Measurements from ENCODE around the gene BBIP1. TPM values are rescaled to one million over a fixed set of nuclear protein-coding genes. Genes with fewer than 3 reads are reported as not detected.
A peak's percentile ranks its signal among the peaks of the same experiment; 100 is the strongest.

The BBIP1 gene
- total and polyA plus RNA-seq, 10 of the 15 experiments (the other 5 are each of a cell fraction or from before 2014, with no cell fraction given), result 13.8 to 40.8 (median 31.3) TPM

DNA sequence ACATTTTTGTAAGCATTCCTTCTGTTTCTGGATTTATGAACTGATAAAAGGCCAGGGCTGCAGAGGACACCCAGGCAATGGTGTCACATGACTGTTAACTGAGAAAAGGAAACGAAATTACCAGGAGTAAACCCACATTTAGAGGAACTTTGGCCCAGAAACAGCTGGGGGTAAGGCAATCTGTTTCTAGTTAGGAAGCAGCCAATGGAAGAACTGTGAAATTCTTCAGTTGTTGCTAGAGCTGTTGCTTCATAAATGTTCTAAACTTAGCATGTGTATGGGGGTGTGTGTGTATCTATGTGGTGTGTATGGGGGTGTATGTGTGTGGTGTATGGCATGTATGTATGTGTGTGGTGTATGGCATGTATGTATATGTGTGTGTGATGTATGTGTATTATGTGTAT, 59.0 kb downstream of the BBIP1 start (continued):
- TF ChIP-seq, protein P1, sequence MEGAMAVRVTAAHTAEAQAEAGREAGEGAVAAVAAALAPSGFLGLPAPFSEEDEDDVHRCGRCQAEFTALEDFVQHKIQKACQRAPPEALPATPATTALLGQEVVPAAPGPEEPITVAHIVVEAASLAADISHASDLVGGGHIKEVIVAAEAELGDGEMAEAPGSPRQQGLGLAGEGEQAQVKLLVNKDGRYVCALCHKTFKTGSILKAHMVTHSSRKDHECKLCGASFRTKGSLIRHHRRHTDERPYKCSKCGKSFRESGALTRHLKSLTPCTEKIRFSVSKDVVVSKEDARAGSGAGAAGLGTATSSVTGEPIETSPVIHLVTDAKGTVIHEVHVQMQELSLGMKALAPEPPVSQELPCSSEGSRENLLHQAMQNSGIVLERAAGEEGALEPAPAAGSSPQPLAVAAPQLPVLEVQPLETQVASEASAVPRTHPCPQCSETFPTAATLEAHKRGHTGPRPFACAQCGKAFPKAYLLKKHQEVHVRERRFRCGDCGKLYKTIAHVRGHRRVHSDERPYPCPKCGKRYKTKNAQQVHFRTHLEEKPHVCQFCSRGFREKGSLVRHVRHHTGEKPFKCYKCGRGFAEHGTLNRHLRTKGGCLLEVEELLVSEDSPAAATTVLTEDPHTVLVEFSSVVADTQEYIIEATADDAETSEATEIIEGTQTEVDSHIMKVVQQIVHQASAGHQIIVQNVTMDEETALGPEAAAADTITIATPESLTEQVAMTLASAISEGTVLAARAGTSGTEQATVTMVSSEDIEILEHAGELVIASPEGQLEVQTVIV (IDR thresholded peaks at IDR 0.05; ENCODE audit: borderline replicate concordance, partially characterized antibody), result no peak
- no peak for TF ChIP-seq SIX5 (IDR thresholded peaks at IDR 0.05; ENCODE audit: low read depth, low read length, severe bottlenecking)
- TF ChIP-seq TCF12 (IDR thresholded peaks at IDR 0.05; ENCODE audit: low read depth, low read length), result no peak
- no peak for TF ChIP-seq PAX8 (IDR thresholded peaks at IDR 0.05)
- TF ChIP-seq, protein P2, sequence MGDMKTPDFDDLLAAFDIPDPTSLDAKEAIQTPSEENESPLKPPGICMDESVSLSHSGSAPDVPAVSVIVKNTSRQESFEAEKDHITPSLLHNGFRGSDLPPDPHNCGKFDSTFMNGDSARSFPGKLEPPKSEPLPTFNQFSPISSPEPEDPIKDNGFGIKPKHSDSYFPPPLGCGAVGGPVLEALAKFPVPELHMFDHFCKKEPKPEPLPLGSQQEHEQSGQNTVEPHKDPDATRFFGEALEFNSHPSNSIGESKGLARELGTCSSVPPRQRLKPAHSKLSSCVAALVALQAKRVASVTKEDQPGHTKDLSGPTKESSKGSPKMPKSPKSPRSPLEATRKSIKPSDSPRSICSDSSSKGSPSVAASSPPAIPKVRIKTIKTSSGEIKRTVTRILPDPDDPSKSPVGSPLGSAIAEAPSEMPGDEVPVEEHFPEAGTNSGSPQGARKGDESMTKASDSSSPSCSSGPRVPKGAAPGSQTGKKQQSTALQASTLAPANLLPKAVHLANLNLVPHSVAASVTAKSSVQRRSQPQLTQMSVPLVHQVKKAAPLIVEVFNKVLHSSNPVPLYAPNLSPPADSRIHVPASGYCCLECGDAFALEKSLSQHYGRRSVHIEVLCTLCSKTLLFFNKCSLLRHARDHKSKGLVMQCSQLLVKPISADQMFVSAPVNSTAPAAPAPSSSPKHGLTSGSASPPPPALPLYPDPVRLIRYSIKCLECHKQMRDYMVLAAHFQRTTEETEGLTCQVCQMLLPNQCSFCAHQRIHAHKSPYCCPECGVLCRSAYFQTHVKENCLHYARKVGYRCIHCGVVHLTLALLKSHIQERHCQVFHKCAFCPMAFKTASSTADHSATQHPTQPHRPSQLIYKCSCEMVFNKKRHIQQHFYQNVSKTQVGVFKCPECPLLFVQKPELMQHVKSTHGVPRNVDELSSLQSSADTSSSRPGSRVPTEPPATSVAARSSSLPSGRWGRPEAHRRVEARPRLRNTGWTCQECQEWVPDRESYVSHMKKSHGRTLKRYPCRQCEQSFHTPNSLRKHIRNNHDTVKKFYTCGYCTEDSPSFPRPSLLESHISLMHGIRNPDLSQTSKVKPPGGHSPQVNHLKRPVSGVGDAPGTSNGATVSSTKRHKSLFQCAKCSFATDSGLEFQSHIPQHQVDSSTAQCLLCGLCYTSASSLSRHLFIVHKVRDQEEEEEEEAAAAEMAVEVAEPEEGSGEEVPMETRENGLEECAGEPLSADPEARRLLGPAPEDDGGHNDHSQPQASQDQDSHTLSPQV (IDR thresholded peaks at IDR 0.05), result no peak
- TF ChIP-seq BHLHE40 (IDR thresholded peaks at IDR 0.05; ENCODE audit: borderline replicate concordance in 1 of 2, low read depth in 2 of 2, low read length in 1 of 2), result peak in 1 of 2 experiments; percentile 37; a peak in 1 of 4 replicates
- TF ChIP-seq, protein P3, sequence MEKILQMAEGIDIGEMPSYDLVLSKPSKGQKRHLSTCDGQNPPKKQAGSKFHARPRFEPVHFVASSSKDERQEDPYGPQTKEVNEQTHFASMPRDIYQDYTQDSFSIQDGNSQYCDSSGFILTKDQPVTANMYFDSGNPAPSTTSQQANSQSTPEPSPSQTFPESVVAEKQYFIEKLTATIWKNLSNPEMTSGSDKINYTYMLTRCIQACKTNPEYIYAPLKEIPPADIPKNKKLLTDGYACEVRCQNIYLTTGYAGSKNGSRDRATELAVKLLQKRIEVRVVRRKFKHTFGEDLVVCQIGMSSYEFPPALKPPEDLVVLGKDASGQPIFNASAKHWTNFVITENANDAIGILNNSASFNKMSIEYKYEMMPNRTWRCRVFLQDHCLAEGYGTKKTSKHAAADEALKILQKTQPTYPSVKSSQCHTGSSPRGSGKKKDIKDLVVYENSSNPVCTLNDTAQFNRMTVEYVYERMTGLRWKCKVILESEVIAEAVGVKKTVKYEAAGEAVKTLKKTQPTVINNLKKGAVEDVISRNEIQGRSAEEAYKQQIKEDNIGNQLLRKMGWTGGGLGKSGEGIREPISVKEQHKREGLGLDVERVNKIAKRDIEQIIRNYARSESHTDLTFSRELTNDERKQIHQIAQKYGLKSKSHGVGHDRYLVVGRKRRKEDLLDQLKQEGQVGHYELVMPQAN (conservative IDR thresholded peaks at IDR 0.05), result no peak
- TF ChIP-seq IKZF2 (IDR thresholded peaks at IDR 0.05), result peak; percentile 64 to 65; a peak in 2 of 4 replicates
- no peak; the same call in 1 of the 2 replicates for TF ChIP-seq NR2F1 (conservative IDR thresholded peaks at IDR 0.05)
- TF ChIP-seq RB1 (IDR thresholded peaks at IDR 0.05; ENCODE audit: borderline replicate concordance), result 0 out of 2 replicates have a peak, but pooled peaks have one; percentile 6
- TF ChIP-seq POU2F2 (IDR thresholded peaks at IDR 0.05; ENCODE audit: borderline replicate concordance, low read depth, low read length), result no peak
- TF ChIP-seq, protein P4, sequence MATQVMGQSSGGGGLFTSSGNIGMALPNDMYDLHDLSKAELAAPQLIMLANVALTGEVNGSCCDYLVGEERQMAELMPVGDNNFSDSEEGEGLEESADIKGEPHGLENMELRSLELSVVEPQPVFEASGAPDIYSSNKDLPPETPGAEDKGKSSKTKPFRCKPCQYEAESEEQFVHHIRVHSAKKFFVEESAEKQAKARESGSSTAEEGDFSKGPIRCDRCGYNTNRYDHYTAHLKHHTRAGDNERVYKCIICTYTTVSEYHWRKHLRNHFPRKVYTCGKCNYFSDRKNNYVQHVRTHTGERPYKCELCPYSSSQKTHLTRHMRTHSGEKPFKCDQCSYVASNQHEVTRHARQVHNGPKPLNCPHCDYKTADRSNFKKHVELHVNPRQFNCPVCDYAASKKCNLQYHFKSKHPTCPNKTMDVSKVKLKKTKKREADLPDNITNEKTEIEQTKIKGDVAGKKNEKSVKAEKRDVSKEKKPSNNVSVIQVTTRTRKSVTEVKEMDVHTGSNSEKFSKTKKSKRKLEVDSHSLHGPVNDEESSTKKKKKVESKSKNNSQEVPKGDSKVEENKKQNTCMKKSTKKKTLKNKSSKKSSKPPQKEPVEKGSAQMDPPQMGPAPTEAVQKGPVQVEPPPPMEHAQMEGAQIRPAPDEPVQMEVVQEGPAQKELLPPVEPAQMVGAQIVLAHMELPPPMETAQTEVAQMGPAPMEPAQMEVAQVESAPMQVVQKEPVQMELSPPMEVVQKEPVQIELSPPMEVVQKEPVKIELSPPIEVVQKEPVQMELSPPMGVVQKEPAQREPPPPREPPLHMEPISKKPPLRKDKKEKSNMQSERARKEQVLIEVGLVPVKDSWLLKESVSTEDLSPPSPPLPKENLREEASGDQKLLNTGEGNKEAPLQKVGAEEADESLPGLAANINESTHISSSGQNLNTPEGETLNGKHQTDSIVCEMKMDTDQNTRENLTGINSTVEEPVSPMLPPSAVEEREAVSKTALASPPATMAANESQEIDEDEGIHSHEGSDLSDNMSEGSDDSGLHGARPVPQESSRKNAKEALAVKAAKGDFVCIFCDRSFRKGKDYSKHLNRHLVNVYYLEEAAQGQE (IDR thresholded peaks at IDR 0.05; ENCODE audit: low read depth, low read length), result no peak
- peak; percentile 79 for TF ChIP-seq HDGF (IDR thresholded peaks at IDR 0.05)
- TF ChIP-seq ZSCAN29 (IDR thresholded peaks at IDR 0.05), result no peak
- TF ChIP-seq FOXK2 (IDR thresholded peaks at IDR 0.05), result no peak
- no peak for TF ChIP-seq SUPT20H (IDR thresholded peaks at IDR 0.05; ENCODE audit: borderline replicate concordance, control insufficient read depth, low read depth, low read length)
- TF ChIP-seq, protein P5, sequence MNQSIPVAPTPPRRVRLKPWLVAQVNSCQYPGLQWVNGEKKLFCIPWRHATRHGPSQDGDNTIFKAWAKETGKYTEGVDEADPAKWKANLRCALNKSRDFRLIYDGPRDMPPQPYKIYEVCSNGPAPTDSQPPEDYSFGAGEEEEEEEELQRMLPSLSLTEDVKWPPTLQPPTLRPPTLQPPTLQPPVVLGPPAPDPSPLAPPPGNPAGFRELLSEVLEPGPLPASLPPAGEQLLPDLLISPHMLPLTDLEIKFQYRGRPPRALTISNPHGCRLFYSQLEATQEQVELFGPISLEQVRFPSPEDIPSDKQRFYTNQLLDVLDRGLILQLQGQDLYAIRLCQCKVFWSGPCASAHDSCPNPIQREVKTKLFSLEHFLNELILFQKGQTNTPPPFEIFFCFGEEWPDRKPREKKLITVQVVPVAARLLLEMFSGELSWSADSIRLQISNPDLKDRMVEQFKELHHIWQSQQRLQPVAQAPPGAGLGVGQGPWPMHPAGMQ (IDR thresholded peaks at IDR 0.05; ENCODE audit: borderline replicate concordance), result no peak

Measured in GM12878 (cell line).